ENCODE data around the gene FCRL1. TPM values are rescaled to one million over a fixed set of nuclear protein-coding genes. Genes with fewer than 3 reads are reported as not detected.

Gene FCRL1
- total RNA-seq, 4 donors from 2014 or later = 0.47 to 97.4 (median 6.2) TPM; not detected in 1

GRCh38 chr1:157849229-157849875 is 29.4 kb upstream of the FCRL1 start:
- H3K27ac ChIP-seq = peak overlapping the region in 2 of 4 donors; percentile 56 to 75
- no peaks in the 10 kb centered on the region for H3K36me3 ChIP-seq
- H3K9me3 ChIP-seq = no peaks in the 10 kb centered on the region
- H3K4me3 ChIP-seq = no peak overlapping the region
- no peaks in the 10 kb centered on the region for H3K27me3 ChIP-seq
- peak in 1 of 3 donors; percentile 38 for DNase-seq
- H3K4me1 ChIP-seq = peaks cover 0 to 3% (median 0%) of the 10 kb centered on the region in 4 donors
- TF ChIP-seq POLR2A (IDR thresholded peaks at IDR 0.05) (no peak), CTCF (IDR thresholded peaks at IDR 0.05) (no peak)

- no peak for DNase-seq
- no peak for TF ChIP-seq POLR2A (IDR thresholded peaks at IDR 0.05)
- TF ChIP-seq CTCF (IDR thresholded peaks at IDR 0.05) = no peak
- Histone ChIP-seq H3K4me1 (peaks cover 0 to 3% (median 0%) of the 10 kb centered on the region in 4 donors), H3K4me3 (no peak overlapping the region), H3K27ac (no peak overlapping the region), H3K27me3 (no peaks in the 10 kb centered on the region), H3K36me3 (no peaks in the 10 kb centered on the region), H3K9me3 (no peaks in the 10 kb centered on the region)
These were observed 24.3 kb upstream of the FCRL1 start for GRCh38 chr1:157844089-157844830.

GRCh38 chr1:157842939-157843338 is 23.0 kb upstream of the FCRL1 start:
- Histone ChIP-seq H3K27me3 (no peaks in the 10 kb centered on the region), H3K4me3 (no peak overlapping the region), H3K9me3 (no peaks in the 10 kb centered on the region), H3K27ac (no peak overlapping the region), H3K36me3 (no peaks in the 10 kb centered on the region), H3K4me1 (no peaks in the 10 kb centered on the region)
- TF ChIP-seq CTCF (IDR thresholded peaks at IDR 0.05) = no peak
- TF ChIP-seq POLR2A (IDR thresholded peaks at IDR 0.05) = no peak
- DNase-seq = no peak

GRCh38 chr1:157841708-157842107 is 21.8 kb upstream of the FCRL1 start, which contains the start of gene CD5L:
TSS of gene CD5L (minus strand) at chr1:157841808. CDS start at chr1:157841701, 107 bp downstream.
- Histone ChIP-seq H3K27ac (no peak within 1 kb of the TSS), H3K4me3 (no peak within 1 kb of the TSS), H3K4me1 (no peaks in the 10 kb centered on the region), H3K27me3 (no peaks in the 10 kb centered on the region), H3K36me3 (no peaks in the 10 kb centered on the region), H3K9me3 (no peaks in the 10 kb centered on the region)
- no peak for DNase-seq
- no peak for TF ChIP-seq CTCF (IDR thresholded peaks at IDR 0.05)
- TF ChIP-seq POLR2A (IDR thresholded peaks at IDR 0.05) = no peak

- Histone ChIP-seq H3K4me1 (no peaks in the 10 kb centered on the region), H3K4me3 (no peak overlapping the region), H3K27me3 (no peaks in the 10 kb centered on the region), H3K9me3 (no peaks in the 10 kb centered on the region), H3K27ac (no peak overlapping the region), H3K36me3 (no peaks in the 10 kb centered on the region)
- no peak for DNase-seq
- TF ChIP-seq POLR2A (IDR thresholded peaks at IDR 0.05) (no peak), CTCF (IDR thresholded peaks at IDR 0.05) (no peak)
These were observed 19.0 kb upstream of the FCRL1 start for GRCh38 chr1:157838966-157839365.

Data from Peyer's patch (tissue), 4 donors.